ENCODE measurements around the gene TLR9. TPM values are rescaled to one million over a fixed set of nuclear protein-coding genes. Genes with fewer than 3 reads are reported as not detected.

Gene TLR9
- total RNA-seq, 1 experiment from 2014 or later = not detected

GRCh38 chr3:52257911-52258310, 32.5 kb upstream of the TLR9 start:
- no peaks in the 10 kb centered on the region for H3K27me3 Mint-ChIP-seq (ENCODE audit: low read depth)
- H3K27ac Mint-ChIP-seq = no peak overlapping the region
- H3K4me1 Mint-ChIP-seq = no peaks in the 10 kb centered on the region
- no peak overlapping the region for H2AK5ac ChIP-seq (ENCODE audit: insufficient read length, low read length)
- WGBS (ENCODE audit: extremely low coverage, insufficient read length, low lambda C conversion rate) = no CpG with 5 or more reads among the region's 4 CpGs
- no peak overlapping the region for H2BK15ac ChIP-seq (ENCODE audit: low read depth, low read length)
- no peaks in the 10 kb centered on the region for H3K23me2 ChIP-seq (ENCODE audit: insufficient read length, low read depth, low read length, poor library complexity, severe bottlenecking)
- H3K9me3 Mint-ChIP-seq = no peaks in the 10 kb centered on the region
- H3K23ac ChIP-seq (ENCODE audit: insufficient read length, low read depth, low read length) = no peak overlapping the region
- H3K36me3 Mint-ChIP-seq (ENCODE audit: insufficient read depth in 1 of 3, low read depth in 3 of 3) = peaks cover 49 to 100% (median 89%) of the 10 kb centered on the region in 3 experiments; a peak in 6 of 7 replicates
- H4K8ac ChIP-seq (replicated peaks; ENCODE audit: insufficient read length, low read depth, low read length) = no peak overlapping the region
- no peak overlapping the region for H4K5ac ChIP-seq (ENCODE audit: insufficient read length, low read depth, low read length)
- no peak overlapping the region for H2BK12ac ChIP-seq (ENCODE audit: insufficient read length, low read depth, low read length)
- H3K27me3 ChIP-seq (ENCODE audit: insufficient read depth, low read length) = no peaks in the 10 kb centered on the region; the same call in 1 of the 2 replicates
- no peak overlapping the region for H2BK20ac ChIP-seq (ENCODE audit: low read depth, low read length, poor library complexity, severe bottlenecking)
- no peak overlapping the region for H2BK5ac ChIP-seq (ENCODE audit: insufficient read length, low read length)
- H3K9me3 ChIP-seq (ENCODE audit: control insufficient read depth, low read depth, low read length) = no peaks in the 10 kb centered on the region
- H3K18ac ChIP-seq (ENCODE audit: insufficient read length, low read depth, low read length) = no peak overlapping the region
- H4K91ac ChIP-seq (ENCODE audit: insufficient read length, low read depth, low read length) = no peak overlapping the region
- no peak overlapping the region for H3K14ac ChIP-seq (ENCODE audit: insufficient read depth, low read length)
- no peak overlapping the region for H2BK120ac ChIP-seq (ENCODE audit: low read depth, low read length, poor library complexity, severe bottlenecking)
- H2AFZ ChIP-seq (ENCODE audit: low read length) = no peak overlapping the region
- no peak overlapping the region for H3K9ac ChIP-seq (ENCODE audit: extremely low read depth, insufficient read length, low read length)
- no peak overlapping the region for H3K4me2 ChIP-seq (ENCODE audit: insufficient read depth, insufficient read length, low read length)
- TF ChIP-seq CTCF (conservative IDR thresholded peaks at IDR 0.05) = no peak
- H3K4ac ChIP-seq (ENCODE audit: low read depth, low read length) = no peak overlapping the region
- H3T11ph ChIP-seq (ENCODE audit: low read length) = no peak overlapping the region
- no peaks in the 10 kb centered on the region for H3K79me1 ChIP-seq (ENCODE audit: insufficient read depth, low read depth, low read length, poor library complexity, severe bottlenecking)
- H3K79me2 ChIP-seq (ENCODE audit: insufficient read depth, low read length) = no peaks in the 10 kb centered on the region
- no peak overlapping the region for H3K4me3 Mint-ChIP-seq
- H4K20me1 ChIP-seq (ENCODE audit: control insufficient read depth, insufficient read depth, insufficient read length) = no peaks in the 10 kb centered on the region
- no peak overlapping the region for H3K56ac ChIP-seq (ENCODE audit: insufficient read length, low read depth, low read length)
- no peak overlapping the region for H3K27ac ChIP-seq (ENCODE audit: insufficient read length, low read depth, low read length)
- no peak for DNase-seq
- no peaks in the 10 kb centered on the region for H3K4me1 ChIP-seq (ENCODE audit: insufficient read depth, low read length)
